Glutamatergic neuron (in vitro differentiated cells): Measurements from ENCODE around the gene MACROD2. TPM values are rescaled to one million over a fixed set of nuclear protein-coding genes. Genes with fewer than 3 reads are reported as not detected.

ENCODE experiments used
- DNase-seq: peaks from one replicate; pipeline ENCODE4 v3.0.0; 2022
- H3K27ac Mint-ChIP-seq: one replicate; pipeline ENCODE4 v1.8.0; 2020; ENCODE audit warnings: mild to moderate bottlenecking, mixed read lengths, inconsistent platforms; ENCODE audit not compliant: unreplicated experiment
- H3K27me3 Mint-ChIP-seq: one replicate; pipeline ENCODE4 v1.8.0; 2020; ENCODE audit warnings: mild to moderate bottlenecking, moderate library complexity, mixed read lengths, inconsistent platforms; ENCODE audit not compliant: unreplicated experiment
- H3K36me3 Mint-ChIP-seq: one replicate; pipeline ENCODE4 v1.8.0; 2020; ENCODE audit warnings: mild to moderate bottlenecking, mixed read lengths, inconsistent platforms; ENCODE audit not compliant: unreplicated experiment
- H3K4me1 Mint-ChIP-seq: one replicate; pipeline ENCODE4 v1.8.0; 2020; ENCODE audit warnings: mild to moderate bottlenecking, low read depth, mixed read lengths, inconsistent platforms; ENCODE audit not compliant: unreplicated experiment
- H3K4me3 Mint-ChIP-seq: one replicate; pipeline ENCODE4 v1.8.0; 2020; ENCODE audit warnings: mild to moderate bottlenecking, mixed read lengths, inconsistent platforms; ENCODE audit not compliant: unreplicated experiment
- H3K9me3 Mint-ChIP-seq: one replicate; pipeline ENCODE4 v1.8.0; 2020; ENCODE audit warnings: mild to moderate bottlenecking, moderate library complexity, mixed read lengths, inconsistent platforms; ENCODE audit not compliant: unreplicated experiment
- CTCF ChIP-seq: fragments of 200-600 bp; sonication (generic); IDR thresholded peaks from one replicate; pipeline ENCODE4 v1.5.0; 2021; ENCODE audit not compliant: partially characterized antibody, unreplicated experiment
- total RNA-seq: library from RNA; stranded (reverse); fragmentation: NEBNext Ultra II Directional; extraction: Animal tissue kit (Norgen Biotek cat#: 25700); gene quantifications from one replicate; pipeline ENCODE4 v1.2.1, GENCODE V29; 2021; ENCODE audit not compliant: unreplicated experiment

Gene MACROD2
- total RNA-seq, 1 donor from 2014 or later, result 8.7 TPM

DNA sequence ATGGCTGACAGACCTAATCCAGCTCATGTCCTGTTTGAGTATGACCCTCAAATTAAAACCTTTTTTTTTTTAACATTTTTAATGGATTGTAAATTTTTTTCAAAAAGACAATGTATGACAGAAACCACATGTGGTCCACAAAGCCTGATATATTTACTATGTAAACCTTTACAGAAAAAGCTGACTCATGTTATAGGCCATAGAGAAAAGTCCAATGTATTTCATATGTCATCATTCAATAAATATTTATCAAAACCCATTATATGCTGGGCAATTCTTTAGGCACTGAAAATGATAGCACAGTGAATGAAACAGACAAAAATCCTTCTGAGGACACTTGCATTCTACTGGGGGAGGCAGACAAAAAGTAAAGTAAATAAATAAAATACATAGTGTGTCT lies 1168.3 kb downstream of the MACROD2 start:
- Mint-ChIP-seq H3K36me3 (no peaks in the 10 kb centered on the region), H3K4me3 (no peak overlapping the region), H3K27ac (no peak overlapping the region), H3K9me3 (peaks cover 1% of the 10 kb centered on the region), H3K27me3 (no peaks in the 10 kb centered on the region), H3K4me1 (peaks cover 4% of the 10 kb centered on the region)
- TF ChIP-seq CTCF, result no peak
- DNase-seq, result no peak

GRCh38 chr20:15164726-15165125 lies 1169.4 kb downstream of the MACROD2 start:
- Mint-ChIP-seq H3K27me3 (no peaks in the 10 kb centered on the region), H3K4me1 (peaks cover 1% of the 10 kb centered on the region), H3K9me3 (peaks cover 1% of the 10 kb centered on the region), H3K4me3 (no peak overlapping the region), H3K36me3 (no peaks in the 10 kb centered on the region), H3K27ac (no peak overlapping the region)
- DNase-seq, result no peak
- no peak for TF ChIP-seq CTCF

DNA sequence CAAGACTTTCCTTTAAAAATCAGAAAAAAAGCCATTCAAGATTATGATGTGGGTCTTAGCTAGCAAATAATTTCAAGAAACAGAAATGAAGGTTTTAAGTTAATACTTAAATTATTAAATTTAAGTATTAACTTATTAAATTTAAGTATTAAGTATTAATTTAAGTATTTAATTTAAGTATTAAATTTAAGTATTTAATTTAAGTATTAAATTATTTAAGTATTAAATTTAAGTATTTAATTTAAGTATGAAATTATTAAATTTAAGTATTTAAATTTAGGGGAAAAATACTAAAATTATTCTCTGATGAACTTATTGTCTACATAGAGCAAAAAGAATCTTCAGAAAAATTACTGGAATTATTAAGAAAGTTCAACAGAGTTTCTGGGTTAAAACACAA lies 1171.4 kb downstream of the MACROD2 start:
- Mint-ChIP-seq H3K4me3 (no peak overlapping the region), H3K36me3 (no peaks in the 10 kb centered on the region), H3K9me3 (peaks cover 3% of the 10 kb centered on the region), H3K27me3 (no peaks in the 10 kb centered on the region), H3K27ac (no peak overlapping the region), H3K4me1 (no peaks in the 10 kb centered on the region)
- DNase-seq, result no peak
- TF ChIP-seq CTCF, result no peak

DNA sequence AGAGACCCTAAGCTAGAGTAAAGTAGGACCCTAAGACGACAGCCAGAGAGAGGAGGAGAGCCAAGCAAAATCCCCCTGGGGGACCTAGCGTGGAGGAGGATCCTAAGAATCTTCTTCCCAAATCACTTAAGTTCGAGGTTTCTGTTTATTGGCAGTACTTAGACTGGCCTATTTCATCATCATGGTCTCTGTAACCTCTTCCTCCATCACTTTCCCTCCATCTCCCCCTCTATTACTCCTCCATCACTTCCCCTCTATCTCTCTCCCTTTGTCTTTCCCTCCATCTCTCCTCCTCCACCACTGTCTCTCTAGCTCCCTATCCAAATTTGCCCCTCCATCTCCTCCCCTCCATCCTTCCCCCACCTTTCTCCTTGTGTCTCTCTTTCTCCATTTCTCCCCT lies 1175.7 kb downstream of the MACROD2 start:
- H3K9me3 Mint-ChIP-seq, result peaks cover 5% of the 10 kb centered on the region
- no peak overlapping the region for H3K4me3 Mint-ChIP-seq
- H3K27me3 Mint-ChIP-seq, result no peaks in the 10 kb centered on the region
- no peak overlapping the region for H3K27ac Mint-ChIP-seq
- H3K4me1 Mint-ChIP-seq, result no peaks in the 10 kb centered on the region
- no peaks in the 10 kb centered on the region for H3K36me3 Mint-ChIP-seq
- DNase-seq, result no peak
- no peak for TF ChIP-seq CTCF

DNA sequence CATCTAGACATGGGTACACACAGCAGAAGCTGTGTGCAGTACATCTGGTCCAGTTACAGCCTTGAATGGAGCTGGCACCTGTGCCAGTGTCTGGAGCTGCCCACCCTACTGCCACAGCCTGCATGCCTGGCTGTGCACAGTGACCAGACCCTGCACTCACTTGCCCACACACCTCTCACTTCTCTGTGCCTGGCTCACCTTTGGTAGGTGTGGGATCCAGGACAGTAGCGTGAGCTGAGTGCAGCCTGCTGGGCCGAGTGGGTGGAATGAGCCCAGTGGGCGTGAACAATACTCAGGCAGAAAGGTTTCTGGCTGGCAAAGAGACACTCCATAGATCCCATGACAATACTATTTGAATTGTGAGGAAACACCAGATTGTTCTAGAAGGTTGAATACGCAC lies 1181.6 kb downstream of the MACROD2 start:
- no peaks in the 10 kb centered on the region for H3K36me3 Mint-ChIP-seq
- peaks cover 3% of the 10 kb centered on the region for H3K9me3 Mint-ChIP-seq
- no peak overlapping the region for H3K27ac Mint-ChIP-seq
- H3K27me3 Mint-ChIP-seq, result peaks cover 3% of the 10 kb centered on the region
- no peak overlapping the region for H3K4me3 Mint-ChIP-seq
- no peak for TF ChIP-seq CTCF
- DNase-seq, result no peak
- H3K4me1 Mint-ChIP-seq, result peaks cover 4% of the 10 kb centered on the region
